ENCODE measurements around the gene OR5K3. TPM values are rescaled to one million over a fixed set of nuclear protein-coding genes. Genes with fewer than 3 reads are reported as not detected.
"Not testable (repeated sequence)": the region's sequence is repeated elsewhere in the genome, so short reads cannot be mapped to it uniquely, and the experiment has no call there.

The OR5K3 gene, protein sequence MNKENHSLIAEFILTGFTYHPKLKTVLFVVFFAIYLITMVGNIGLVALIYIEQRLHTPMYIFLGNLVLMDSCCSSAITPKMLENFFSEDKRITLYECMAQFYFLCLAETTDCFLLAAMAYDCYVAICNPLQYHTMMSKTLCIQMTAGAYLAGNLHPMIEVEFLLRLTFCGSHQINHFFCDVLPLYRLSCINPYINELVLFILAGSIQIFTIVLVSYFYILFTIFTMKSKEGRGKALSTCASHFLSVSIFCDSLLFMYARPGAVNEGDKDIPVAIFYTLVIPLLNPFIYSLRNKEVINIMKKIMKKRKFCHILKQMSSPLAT
- not detected for total RNA-seq

DNA sequence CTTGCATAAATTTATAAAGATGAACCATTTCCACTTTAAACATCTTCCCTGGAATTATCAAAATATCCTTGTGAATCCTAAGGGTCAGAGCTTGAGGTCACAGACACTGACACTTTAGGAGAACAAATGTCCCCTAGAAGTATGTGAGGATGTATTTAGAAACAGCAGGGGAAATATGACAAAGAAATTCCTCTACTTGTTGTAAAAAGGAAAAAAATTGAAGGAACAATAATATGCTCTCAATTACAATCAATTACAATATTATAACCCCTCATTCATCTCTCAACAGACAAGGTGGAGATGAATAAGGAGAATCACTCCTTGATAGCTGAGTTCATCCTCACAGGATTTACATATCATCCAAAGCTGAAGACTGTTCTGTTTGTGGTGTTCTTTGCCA, at the start of gene OR5K3:
Gene OR5K3 (plus strand): TSS at position 301 of the 400 bp plus-strand sequence. CDS start 0 bp downstream, at position 301.
- DNase-seq: no peak

DNA sequence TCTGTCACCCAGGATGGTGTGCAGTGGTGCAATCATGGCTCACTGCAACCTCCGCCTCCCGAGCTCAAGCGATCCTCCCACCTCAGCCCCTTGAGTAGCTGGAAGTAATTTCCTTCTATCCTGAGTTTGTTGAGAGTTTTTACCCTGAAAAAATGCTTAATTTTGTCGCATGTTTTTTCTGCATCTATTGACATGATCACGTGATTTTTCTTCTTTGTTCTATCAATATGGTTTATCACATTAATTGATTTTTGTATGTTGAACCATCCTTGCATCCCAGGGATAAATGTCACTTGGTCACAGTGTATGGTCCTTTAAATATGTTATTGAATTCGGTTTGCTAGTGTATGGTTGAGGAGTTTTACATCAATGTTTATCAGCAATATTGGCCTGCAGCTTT, 48.7 kb upstream of the OR5K3 start:
- DNase-seq: no peak

DNA sequence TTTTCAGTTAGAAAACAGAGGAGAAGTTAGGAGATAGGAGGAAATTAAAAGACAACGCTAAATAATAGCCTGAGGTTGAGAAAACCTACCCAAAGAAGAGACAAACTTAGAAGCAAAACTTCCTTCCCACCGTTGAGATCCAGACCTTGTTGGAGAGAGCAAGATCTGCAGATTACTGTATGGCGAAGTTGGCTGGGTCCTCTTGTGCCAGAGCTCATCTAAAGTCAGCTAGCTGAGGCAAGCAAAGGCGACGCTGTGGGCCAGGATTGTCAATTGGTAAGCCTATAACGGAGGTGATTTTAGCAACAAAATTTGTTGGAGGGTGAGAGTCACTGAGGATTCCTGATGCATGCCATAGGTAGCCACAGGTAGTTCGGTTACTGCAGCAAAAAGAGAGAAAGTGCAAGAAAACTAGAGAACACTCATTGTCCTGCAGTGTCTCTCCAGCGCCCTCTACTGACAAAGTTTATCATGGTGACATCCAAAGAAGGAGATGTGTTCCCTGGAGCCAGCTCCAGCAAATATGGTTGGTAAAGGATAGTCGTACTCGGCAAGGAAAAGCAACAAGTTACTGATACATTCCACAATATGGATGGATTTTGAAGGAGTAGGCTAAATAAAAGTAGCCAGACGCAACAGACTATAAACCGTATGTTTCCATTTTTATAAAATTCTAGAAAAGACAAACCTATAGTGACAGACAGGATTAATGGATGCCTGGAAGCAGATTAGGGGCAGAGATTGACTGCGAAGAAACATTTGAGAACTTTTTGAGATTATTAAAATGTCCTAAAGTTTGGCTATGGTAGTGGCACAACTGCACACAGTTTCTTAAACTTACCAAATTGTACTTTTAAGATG, 46.6 kb upstream of the OR5K3 start:
- DNase-seq: no peak

DNA sequence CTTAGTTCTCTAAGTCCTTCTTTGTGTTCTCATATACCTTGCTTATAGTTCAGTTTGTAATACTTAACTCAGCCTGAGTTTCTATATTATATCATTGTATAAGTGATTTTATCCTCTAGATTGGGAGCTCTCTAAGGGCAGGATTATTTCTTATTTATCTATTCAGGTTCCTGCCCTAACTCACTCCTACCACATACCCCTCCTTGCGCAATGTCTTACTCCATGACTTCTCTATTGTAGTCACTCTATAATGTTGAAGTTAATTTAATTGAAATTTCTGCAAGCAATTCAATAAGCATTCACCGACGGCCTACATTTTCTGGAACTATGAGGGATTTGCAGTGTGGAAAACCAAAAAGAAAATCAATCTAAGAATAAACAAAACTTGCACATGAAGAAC, 40.4 kb upstream of the OR5K3 start:
- no peak for DNase-seq

DNA sequence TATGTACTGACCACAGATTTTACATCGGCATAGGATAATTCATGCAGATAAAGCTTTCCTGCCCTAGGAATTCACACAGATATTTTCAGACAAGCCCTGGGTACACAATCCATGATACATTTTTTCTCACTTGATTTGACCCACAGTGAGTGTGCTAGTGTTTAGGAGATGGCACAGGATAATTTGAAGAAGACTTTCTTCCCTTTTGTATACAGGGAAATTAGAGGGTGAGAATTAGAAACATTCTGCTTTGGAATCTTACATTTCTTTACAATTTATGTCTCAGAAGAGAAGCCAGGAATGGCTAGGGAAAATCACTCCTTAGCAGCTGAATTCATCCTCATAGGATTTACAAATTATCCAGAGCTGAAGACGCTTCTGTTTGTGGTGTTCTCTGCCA, 36.9 kb upstream of the OR5K3 start, which contains the start of gene OR5K4:
Gene OR5K4 (plus strand): TSS at position 301 of the 400 bp plus-strand sequence. CDS start 0 bp downstream, at position 301.
- no peak for DNase-seq

DNA sequence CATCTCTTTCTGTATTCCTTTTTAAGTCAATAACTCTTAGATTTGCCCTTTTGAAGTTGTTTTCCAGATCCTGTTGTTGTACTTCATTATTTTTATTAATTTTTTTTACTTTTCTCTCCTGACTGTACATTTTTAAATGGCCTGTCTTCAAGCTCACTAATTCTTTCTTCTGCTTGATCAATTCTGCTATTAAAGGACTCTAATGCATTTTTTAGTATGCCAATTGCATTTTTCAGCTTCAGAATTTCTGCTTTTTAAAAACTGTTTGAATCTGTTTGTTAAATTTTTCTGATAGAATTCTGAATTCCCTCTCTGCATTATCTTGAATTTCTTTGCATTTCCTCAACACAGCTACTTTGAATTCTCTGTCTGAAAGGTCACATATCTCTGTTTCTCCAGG, 31.2 kb upstream of the OR5K3 start:
- DNase-seq: no peak

DNA sequence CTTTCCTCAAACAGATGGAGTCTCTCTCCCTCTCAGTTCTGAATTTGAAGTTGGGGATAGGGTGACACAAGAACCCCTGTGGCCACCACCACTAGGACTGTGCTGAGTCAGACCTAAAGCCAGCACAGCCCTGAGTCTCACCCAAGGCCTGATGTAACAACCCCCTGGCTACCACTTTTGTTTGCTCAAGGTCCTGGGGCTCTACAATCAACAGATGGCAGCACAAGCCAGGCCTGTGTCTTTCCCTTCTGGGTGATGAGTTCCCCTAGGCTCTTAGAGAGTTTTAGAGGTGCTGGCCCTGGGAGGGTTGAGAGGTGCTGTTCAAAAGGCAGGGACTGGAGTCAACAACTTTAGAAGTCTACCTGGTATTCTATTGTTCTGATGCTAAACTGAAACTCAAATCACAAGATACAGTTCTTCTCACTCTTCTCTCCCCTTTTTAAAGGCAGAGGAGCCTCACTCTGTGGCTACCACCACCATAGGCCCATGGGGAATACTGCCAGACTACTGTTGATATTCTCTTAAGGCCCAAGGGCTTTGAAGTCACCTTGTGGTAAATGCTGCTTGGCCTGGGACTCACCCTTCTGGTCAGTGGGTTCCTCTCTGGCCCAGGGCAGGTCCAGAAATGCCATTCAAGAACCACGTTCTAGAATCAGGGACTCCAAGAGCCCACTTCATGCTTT, 30.3 kb upstream of the OR5K3 start:
- DNase-seq: no peak

DNA sequence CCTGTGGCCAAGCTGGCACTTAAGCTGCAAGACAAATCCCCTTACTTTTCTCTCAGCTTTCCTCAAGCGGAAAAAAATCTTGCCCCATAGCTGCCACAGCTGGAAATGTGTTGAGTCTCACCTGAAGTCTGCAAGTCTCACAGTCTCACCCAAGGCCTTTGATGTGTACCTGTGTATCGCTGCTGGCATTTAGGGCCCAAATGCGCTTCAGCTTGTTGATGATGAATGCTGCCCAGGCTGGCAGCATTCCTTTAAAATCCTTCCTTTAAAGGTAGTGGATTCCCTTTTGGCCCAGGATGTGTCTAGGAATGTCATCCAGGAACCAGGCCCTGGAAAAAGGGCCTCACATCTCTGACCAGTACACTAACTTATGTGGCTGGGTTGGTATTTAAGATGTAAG, 29.8 kb upstream of the OR5K3 start:
- no peak for DNase-seq

DNA sequence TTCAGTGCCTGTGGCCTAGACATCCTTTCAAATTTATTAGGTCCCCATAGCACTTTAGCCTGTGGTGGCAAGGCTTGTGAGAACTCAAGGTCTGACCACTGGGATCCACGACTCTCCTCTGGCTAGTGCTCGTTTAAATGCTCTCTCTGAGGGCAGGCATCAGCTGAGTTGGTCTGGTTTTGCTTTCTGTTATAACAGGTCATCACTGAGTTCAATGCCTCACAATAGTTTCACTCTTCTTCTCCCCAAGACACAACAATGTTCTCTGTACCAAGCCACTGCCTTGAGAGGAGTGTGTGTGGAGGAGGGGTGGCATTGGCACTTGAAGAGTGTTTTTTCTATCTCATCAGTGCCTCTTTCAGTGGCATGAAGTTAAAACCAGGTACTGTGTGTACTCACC, 29.2 kb upstream of the OR5K3 start:
- no peak for DNase-seq

DNA sequence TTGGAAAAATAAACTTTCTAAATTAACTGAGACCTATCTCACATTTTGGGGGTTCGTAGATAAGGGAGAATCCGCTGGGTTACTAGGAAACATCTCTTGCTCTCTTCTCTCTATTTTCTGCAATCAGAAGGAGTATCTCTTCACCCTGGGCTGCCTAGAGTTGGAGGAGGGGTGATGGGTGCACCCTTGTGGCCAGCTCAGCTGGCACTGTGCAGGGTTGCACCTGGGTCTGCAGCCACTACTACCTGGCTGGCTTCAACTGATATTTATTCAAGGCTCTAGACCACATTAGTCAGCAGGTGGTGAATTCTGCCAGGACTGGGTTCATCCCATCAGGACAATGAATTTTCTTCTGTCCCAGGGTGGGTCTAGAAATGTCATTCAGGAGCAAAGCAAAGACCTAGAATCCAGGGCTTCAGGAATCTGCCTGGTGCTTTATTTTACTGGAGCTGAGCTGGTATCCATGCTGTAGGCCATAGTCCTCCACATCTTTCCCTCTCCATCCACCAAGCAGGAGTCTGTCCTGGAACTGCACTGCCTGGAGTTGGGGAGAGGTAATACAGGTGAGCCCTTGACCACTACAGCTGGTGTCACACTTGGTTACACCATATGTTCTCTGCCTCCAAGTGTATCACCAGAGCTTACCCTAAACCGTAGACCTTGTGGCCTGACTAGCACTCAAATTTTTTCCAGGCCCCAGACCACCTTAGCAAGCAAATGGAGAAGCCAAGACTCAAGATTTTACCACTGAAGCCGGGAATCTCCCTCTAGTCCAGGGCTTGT, 22.8 kb upstream of the OR5K3 start:
- DNase-seq: no peak

DNA sequence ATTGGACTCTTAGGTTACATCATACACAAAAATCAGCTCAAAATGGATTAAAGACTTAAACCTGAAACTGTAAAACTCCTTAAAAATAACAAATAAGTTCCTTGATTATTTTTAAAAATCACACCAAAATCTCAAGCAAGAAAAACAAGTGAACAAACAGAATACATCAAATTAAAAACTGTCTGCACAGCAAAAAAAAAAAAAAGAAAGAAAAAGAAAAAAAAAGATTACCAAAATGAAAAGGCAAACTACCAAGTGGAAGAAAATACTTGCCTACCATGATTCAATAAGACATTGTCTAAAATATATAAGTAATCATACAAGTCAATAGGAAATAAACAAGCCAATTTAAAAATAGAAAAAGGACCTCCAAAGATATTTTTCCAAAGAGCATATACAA, 19.3 kb upstream of the OR5K3 start:
- no peak for DNase-seq

DNA sequence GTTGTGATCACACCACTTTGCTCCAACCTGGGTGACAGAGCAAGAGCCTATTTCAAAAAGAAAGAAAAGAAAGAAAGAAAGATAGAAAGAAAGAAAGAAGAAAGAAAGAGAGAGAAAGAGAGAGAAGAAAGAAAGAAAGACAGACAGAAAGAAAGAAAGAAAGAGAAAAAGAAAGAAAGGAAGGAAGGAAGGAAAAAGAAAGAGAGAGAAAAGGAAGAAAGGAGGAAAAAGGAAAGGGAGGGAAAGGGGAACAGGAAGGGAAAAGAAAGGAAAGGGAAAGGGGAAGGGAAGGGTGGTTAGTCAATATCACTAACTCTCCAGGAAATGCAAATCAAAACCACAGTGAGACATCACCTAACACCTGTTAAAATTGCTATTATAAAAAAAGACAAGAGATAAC, 18.6 kb upstream of the OR5K3 start:
- no peak for DNase-seq

DNA sequence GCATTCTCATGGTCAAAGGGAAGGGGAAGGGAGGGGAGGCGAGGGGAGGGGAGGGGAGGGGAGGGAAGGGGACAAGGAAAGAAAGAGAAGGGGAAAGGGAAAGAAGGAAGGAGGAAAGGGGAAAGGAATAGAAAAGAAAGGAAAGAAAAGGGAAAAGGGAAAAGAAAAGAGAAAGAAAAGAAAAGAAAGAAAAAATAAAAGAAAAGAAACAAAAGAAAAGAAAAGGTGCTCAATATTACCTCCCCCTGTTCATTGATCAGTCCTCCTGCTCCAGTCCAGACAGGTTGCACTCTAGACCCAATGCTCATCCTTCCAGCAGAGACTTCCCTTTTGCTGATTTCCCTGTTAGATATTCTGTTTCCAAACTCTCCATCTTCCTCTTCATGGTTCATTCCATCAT, 18.0 kb upstream of the OR5K3 start:
- DNase-seq: no peak

DNA sequence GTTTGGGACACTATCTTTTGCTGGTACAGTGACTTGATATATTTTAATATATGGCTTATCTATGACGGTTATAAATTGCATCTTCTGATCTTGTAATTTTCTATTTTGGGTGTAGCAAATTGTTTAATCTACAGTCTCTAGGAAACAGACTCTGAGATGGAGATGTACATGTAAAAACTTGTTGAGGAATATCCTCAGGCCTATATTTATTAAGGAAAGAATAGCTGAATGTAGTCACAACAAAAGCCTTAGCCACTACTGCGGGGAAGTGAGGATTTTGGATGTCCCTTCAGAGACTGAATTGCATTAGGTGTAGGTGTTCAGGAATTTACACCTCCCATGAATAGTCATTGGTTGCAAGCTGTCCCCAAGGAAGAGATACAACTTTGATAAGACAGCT, 13.8 kb upstream of the OR5K3 start:
- DNase-seq: no peak

DNA sequence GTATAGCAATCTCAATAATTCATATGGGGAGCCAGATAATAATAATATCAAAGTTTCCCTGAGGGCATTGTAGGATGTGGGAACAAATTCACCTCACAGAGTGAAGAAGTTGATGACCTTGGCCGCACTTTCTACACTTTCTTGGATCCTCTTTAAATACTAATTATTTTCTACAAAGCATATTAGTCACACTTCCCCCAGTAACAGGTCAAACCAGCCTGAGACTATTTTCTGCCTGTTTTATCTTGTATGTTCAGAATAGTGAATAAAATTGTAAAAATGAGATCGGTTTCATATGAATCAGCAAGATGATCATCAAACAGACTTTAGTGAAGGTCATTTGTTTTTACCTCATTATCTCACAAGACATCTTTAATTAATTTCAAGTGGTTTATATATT, 2.3 kb upstream of the OR5K3 start:
- DNase-seq: no peak

DNA sequence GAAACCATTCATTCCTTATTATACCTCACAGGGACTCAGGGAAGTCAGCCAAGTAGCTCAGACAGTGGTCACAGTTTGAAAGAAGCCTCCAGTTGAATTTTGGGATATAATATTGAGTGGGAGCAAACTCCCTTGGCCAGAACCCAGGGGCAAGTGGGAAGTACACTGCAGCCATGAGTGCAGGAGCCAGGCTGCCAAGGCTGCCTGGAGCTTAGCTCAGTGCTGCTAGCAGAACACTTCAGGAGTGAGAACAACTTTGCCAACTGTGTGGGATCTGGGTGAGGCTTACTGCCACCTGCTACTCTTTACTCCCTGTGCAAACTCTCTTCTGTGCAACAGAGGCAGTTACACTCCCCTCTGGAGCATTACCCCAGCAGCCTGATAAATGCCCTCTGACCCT, 4.6 kb downstream of the OR5K3 start:
- no peak for DNase-seq

DNA sequence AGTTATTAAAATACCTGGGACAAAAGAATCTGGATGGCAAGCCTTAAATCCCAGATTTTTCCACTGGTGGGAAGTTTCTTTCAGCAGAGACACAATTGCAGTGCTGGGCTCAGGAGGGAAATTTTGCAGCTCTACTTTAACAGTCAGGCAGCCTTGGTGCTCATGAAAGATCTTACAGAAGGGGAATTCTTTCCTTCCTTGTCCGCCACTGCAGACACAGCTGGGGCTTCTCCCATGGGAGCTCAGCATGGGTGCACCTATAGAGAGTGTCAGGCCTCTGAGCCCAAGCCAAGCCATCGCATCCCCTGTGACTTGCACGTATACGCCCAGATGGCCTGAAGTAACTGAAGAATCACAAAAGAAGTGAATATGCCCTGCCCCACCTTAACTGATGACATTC, 6.0 kb downstream of the OR5K3 start:
- DNase-seq: not testable (repeated sequence)

DNA sequence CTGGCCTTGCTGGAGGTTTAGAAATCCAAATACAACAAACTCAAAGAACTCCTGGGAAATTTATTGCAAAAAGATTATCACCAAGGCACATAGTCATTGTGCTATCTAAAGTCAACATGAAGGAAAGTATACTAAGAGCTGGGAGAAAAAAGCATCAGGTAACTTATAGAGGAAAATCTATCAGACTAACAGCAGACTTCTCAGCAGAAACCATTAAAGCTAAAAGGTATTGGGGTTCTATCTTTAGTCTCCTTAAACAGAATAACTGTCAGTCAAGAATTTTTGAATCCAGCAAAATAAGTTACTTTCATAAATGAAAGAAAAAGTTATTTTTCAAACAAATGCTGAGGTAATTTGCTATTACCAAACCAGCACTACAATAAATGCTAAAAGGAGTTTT, 8.0 kb downstream of the OR5K3 start:
- no peak for DNase-seq

DNA sequence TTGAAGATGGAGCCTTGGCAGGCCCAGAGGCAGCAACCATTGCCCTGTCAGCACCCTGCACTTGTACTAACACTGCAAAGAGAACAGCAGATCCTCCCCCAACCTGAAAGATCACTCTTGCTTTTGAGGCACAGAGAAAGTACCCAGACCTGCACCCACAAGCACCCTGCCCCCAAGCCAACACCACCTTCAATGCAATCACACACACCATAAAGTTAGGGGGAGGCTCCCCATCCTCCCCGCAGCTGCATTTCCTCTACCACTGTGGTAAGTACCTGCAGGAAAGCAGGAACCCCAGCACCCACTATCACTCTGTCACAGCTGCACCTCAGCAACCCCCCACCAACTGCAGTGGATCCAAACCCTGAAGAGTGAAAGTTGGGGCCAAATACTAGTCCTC, 12.0 kb downstream of the OR5K3 start:
- no peak for DNase-seq

DNA sequence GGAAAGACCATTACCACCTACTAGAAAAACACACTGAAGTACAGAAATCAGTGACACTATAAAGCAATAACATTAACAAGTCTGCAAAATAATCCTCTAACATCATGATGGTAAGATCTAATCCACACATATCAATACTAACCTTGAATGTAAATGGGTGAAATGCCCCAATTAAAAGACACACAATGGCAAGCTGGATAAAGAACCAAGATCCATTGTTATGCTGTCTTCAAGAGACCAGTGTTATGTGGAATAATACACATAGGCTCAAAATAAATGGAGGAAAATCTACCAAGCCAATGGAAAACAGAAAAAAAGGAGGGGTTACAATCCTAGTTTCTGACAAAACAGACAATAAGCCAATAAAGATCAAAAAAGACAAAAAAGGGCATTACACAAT, 13.5 kb downstream of the OR5K3 start:
- no peak for DNase-seq

DNA sequence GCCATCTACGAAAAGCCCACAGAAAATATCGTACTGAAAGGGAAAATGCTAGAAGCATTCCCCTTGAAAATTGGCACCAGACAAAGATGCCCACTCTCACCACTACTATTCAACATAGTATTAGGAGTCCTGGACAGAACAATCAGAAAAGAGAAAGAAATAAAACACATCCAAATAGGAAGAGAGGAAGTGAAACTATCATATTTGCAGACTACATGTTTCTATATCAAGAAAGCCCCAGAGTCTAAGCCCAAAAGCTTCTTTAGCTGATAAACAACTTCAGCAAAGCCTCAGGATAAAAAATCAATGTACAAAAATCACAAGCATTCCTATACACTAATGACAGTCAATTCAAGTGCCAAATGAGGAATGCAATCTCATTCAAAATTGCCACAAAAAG, 15.6 kb downstream of the OR5K3 start:
- DNase-seq: no peak

DNA sequence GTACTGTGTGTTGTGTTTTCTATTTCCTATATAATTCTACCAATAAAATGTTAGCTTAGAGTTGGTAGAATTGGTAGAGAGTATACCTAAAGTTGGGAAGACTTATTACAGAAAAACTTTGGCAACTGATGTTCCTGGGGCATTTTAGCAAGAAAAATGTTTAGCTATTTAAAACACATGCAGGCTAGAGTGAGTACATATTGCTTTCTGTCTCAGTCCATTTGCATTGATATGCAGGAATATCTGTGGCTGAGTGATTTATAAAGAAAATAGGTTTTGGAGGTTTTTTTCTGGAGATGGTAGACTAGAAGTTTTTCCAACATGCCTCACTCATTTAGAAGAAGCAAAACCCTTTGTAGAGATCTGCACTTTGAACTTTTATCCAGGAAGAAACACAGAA, 42.1 kb downstream of the OR5K3 start:
- DNase-seq: no peak

DNA sequence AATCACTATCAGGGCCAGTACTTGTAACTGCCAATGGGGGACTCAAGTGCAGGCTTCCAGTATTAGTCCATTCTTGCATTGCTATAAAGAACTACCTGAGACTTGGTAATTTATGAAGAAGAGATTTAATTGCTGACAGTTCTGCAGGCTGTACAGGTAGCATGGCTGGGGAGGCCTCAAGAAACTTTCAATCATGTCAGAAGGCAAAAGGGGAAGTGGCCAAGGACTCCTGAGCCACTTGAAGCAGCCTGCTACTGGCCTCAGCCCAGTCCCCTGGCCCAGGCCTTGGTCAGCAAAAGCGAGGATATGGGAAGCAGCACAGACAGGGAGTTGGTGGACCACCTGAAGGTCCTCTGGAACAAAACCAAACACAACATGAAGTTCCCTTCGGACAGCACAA, 43.3 kb downstream of the OR5K3 start:
- DNase-seq: no peak
